ENCODE results near the gene TRAK1. TPM values are rescaled to one million over a fixed set of nuclear protein-coding genes. Genes with fewer than 3 reads are reported as not detected.

TRAK1 gene
- total RNA-seq: 10 to 100 TPM; 23.8 to 25.0 TPM

GRCh38 chr3:42090973-42091731 is at the start of gene TRAK1:
Gene TRAK1, plus strand, starts transcription at chr3:42091357. Its CDS starts 113 bp downstream, at chr3:42091470.

GRCh38 chr3:42266085-42266484 is 174.9 kb downstream of the TRAK1 start, which contains the start of gene CCK:
Gene CCK, minus strand, starts transcription at chr3:42266185. Its CDS starts 2,555 bp downstream, at chr3:42263630.

Other genes starting within 250 kb of the TRAK1 start
- gene ULK4, start 129.3 kb upstream of the TRAK1 start, total RNA-seq: 10 to 100 TPM; 16.8 to 18.7 TPM
- not detected for gene CCK, start 174.8 kb downstream of the TRAK1 start, total RNA-seq

Data from activated naive CD4-positive, alpha-beta T cell treated with anti-CD3 and anti-CD28 coated beads, Interleukin-2, amount 10 ng/mL, durations not matched to agents 5 hours and 36 hours (primary cell).